NCI-H526 treated with DMSO at 0.1 percent for 48 hours (cell line): ENCODE data around the gene TCHP.

Experiments used
- DNase-seq: peaks from one replicate; lab custom pipeline; 2025; lab: John Stamatoyannopoulos, UW

Gene TCHP

DNA sequence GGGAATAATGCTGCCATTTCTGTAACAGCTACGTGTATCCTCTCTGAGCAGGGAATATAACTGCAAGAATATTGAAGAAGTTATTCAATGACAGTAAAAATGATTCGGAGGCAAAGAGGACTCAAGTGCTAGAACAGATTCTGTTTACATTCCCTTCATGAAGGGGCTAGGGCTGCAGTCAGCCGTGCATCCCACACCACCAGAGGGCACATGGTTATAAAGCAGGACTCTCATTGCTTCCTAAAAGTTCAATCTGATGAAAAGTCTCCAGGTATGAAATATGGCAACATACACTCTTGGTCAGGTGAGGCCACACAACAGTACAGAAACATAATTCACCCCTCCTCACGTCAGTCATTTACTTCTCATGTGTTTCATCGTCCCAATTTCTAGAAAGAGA lies 34.0 kb downstream of the TCHP start:
- no peak for DNase-seq

DNA sequence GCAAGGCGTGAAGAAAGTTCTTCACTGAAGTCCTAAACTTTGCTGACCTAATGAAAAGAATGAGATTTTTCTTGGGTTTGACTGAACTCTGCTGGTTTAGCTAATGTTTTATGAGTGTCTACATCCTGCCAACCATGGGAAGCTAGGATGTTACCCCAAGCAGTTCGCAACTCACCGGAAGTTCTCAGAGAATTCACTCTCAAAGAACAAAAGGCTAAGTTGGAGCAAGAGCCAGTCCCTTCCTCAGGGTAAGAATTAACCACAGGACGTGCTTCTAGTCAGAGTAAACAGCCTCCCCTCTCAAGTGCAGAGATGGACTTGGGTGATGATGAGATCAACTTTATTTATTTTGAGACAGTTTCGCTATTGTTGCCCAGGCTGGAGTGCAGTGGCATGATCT lies 37.3 kb downstream of the TCHP start:
- DNase-seq: no peak

DNA sequence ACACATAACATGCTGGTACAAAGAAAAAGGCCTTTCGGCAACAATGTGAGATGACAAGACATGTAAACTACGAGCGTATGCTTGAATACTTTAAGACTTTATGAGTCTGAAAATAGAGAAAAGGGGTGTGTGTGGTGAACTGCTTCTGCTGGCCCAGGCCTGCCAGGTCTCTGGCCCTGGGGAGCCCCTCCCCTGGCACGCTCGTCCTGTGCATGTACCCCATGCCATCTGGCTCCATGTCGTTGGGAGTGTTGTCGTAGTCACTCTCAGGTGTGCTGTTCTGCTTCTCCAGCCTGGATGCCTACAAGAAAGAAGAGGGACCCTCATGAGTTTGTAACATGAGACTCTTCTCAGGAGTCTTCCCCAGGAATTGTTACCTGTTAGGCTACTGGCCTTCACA lies 38.9 kb downstream of the TCHP start:
- DNase-seq: no peak

- no peak for DNase-seq
These were observed 39.4 kb downstream of the TCHP start for GRCh38 chr12:109939504-109939903.

DNA sequence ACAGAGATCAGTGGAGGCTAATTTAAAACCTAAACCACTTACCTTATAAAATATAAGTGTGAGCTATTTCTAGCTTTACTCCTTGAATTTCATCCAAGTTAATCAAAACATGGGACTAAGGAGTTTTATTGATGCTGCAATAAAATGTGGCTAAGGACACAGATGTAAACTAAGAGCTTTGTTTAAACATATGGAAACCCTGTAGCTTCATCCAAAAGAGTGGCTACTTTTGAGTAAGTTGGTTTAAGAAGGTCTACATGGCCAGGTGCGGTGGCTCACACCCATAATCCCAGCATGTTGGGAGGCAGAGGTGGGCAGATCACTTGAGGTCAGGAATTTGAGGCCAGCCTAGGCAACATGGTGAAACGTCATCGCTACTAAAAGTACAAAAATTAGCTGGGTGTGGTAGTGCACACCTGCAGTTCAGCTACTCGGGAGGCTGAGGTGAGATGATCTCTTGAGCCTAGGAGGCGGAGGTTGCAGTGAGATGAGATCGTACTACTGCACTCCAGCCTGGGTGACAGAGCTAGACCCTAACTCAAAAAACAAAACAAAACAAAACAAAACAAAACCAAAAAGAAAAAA lies 40.4 kb downstream of the TCHP start:
- DNase-seq: no peak

DNA sequence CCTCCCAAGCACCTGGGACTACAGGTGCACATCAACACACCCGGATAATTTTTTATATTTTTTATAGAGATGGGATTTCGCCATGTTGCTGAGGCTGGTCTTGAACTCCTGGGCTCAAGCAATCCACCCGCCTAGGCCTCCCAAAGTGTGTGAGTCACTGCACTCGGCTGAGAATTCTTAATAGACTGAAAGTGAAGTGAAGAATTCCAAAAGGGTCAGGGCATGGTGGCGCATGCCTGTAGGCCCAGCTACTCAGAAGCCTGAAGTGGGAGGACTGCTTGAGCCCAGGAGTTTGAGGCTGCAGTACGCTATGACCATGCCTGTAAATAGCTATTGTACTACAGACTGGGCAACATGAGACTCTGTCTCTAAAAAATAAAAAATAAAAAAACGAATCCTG lies 43.7 kb downstream of the TCHP start:
- DNase-seq: no peak

DNA sequence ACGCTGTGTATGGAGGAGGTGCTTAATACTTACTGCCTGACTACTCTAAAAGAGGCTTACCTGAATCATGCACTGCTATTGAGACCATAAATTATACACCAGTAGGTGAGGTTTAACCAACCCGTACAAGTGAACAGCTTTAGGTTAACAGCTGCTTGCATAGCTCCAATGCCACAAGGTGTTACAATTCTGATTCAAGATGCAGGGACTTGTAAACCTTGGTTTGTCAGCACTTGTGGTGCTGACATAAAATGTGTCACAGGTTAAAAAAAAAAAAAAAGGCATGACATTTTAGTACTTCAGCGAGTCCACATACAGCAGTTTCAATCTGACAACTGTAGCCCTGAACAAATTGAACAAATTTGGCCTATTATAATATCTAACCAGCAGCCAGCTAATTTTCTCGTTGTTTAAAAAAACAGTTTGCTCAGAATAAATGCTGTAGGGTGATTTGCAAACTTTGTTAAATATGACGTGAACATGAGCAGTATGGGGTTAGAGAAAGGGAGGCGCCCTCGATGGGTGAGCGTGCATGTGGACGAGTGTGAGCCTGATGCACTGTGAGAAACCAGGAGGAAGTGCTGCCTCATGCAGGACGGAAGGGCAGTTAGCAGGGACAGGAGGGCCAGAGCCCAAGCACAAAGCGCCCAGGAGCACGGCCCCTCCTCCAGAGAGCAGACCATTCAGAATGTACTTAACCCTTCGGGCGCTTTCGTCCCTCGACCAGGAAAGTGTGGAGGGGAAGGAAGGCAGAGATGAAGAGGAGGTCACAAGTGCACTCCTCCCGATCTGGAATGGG lies 44.7 kb downstream of the TCHP start:
- DNase-seq: no peak

- DNase-seq: no peak
These were observed 46.4 kb downstream of the TCHP start for GRCh38 chr12:109946505-109946904.

DNA sequence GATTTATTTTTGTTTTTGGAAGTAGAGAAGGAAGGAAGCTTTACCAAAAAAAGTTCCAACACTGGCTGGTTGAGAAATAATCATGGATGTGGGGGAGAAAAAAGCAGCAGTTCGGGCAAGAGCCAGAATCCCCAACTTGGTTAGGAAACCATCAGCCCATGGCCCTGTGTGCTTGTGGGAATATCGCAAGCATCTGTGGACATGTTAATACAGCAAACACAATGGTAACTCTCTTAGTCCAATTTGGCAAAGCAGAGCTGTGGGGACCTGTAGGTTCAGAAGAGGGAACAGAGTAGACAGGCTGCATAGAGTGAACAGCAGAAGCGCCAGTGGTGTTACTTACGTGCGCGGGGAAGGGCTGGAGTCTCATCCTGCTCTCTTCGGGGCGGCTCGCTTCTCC lies 46.8 kb downstream of the TCHP start:
- no peak for DNase-seq

DNA sequence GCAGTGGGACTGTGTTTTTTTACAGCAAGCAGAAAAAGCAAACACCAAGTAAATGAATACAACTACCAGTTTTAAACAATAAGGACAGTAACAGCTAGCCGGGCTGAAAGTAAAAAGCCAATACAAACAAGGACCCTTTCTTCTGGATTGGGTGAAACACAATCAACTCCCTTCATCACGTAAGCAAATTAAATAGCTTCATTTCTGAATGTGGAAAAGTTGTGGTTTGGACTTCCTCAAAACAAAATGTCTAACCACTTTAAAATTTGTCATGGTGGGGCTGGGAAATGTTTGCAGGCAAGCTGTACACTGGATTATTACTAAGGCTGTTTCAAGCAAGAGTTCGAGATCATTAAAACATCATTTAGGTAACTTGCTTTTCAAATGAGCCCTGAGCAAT lies 47.4 kb downstream of the TCHP start:
- no peak for DNase-seq

- DNase-seq: no peak
These were observed 48.3 kb downstream of the TCHP start for GRCh38 chr12:109948368-109948767.

DNA sequence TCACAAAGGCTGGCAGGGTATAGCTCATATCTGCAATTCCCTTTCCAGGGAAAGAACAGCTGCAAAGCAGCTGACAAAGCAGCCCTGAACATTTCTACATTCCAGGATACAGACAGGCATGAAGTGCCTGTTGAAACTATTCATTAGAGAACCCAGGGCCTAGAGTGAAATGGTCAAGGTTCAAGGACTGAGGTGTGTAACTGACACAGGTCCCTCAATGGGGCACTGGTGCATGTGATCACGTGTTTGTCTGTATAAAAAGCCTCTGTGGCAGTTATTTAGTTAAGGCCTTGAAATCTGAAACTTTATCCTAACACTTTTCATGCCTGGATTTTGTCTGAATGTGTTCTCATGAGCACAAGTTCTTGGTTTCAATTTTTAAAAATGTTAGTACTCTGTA lies 49.0 kb downstream of the TCHP start:
- no peak for DNase-seq

DNA sequence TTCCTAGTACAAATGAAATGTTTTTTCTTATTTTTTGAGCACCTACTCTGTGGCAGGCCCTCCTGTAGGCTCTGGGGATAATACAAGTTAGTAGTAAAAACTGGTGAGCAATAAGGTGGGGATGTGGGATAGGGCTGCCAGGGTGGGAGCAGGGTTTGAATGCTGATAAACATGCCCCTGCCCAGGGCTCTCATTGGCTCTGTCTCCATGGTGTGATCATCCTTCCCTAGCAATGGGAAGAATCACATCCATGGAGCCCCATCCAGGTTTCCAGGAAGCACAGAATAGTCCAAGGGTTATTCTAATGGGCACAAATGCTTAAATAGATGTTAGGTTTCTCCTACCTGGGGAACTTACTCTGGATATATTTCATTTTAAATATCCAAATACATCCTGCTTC lies 50.6 kb downstream of the TCHP start:
- DNase-seq: no peak

DNA sequence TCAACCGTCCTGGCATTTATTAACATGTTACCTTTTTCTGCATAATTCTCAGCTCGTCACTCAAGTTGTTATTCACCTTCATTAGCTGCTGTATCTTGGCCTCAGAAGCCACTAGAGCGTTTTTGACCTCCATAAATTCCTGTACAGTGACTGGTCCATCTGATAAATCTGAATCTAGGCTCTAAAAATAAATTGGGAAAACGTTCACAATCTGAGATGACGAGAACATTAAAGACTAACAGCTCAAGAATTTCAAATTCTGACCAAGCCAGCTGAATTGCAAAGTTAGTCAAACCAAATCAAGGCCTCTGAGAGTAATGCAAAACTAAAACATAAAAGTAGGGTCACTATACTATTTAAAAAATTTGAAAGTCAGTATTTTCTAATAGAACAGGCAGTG lies 51.1 kb downstream of the TCHP start:
- DNase-seq: no peak

DNA sequence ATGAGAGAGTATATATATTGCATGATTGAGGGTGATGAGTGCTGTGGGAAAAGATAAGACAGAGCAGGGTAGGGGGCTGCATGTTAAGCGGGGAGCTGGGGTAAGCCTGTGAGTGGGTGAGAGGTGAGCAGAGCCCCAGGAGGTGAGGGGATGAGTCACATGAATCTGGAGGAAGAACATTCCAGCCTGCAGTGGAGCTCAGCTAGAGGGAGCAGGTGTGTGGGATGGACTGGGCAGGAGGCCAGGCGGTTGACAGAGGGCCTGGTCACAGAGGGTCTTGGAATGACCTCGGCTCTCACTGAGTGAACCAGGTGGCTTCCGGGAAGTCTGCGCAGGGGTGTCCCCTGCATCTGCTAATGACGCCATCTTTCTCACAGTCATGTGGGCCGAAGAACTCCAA lies 51.7 kb downstream of the TCHP start:
- DNase-seq: no peak

GRCh38 chr12:109952160-109952858 lies 52.2 kb downstream of the TCHP start:
- no peak for DNase-seq

GRCh38 chr12:109952873-109953272 lies 52.8 kb downstream of the TCHP start:
- no peak for DNase-seq

- DNase-seq: no peak
These were observed 53.6 kb downstream of the TCHP start for GRCh38 chr12:109953656-109954055.

DNA sequence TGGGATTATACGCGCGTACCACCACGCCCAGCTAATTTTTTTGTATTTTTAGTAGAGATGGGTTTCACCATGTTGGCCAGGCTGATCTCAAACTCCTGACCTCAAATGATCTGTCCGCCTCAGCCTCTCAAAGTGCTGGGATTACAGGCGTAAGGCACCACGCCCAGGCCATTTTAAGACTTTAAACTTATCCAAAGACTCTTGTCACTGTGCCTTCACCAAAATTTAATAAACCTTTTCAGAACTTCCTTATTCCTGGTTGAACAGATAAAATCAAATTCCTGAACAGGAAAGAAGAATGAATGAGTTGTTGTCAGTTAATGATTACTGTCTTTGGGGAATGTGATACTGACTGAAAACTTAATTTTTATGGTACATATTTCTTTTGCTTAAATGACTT lies 58.3 kb downstream of the TCHP start:
- no peak for DNase-seq

DNA sequence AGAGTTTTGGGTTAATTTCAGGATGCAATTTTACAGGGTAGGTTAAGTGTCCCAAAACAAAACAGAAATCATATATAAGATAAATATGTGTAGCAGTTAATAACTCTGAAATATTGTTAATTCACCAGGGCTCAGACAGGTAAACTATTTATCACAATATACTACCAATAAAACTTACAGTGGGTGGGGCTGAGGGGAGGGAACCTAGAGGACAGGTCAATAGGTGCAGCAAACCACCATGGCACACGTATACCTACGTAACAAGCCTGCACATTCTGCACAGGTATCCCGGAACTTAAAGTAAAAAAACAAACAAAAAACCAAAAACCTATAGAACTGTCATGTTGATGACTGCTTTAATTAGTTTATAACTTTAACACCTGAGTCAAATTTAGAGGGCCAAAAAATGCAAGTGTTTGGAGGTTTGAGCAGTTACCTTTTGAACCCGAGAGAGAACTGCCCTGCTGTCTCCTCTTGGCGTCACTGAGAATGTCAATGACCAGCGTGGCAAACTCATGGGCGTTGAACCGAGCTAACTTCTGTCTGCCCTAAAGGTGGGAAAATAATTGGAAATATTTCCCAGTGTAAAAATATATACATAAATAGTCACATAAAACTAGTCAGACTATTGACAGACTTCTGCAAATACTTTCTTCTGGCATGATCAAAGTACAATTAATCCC lies 59.5 kb downstream of the TCHP start:
- no peak for DNase-seq

- no peak for DNase-seq
These were observed 61.1 kb downstream of the TCHP start for GRCh38 chr12:109961201-109961600.

DNA sequence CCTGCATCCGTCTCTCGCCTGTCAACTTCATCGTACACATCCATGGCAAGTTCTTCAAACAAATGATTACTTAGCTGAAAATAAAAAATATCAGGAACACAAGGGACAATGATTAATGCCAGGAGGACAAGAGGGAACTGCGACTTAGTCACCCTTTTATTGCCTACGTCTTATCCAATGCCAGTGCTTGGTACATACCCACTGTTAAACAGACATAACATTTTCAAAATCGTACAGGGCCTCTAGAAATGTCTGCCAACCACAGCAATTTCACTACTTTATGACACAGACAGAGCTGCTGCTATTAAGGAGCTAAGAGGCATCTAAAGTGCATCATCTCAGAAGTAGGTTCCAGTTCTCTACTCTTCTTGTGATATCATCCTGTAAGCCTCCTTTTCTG lies 61.5 kb downstream of the TCHP start:
- DNase-seq: no peak

GRCh38 chr12:109962398-109962797 lies 62.3 kb downstream of the TCHP start:
- DNase-seq: no peak
